GM21576 (cell line): ENCODE results near the gene CDADC1.
A peak's percentile ranks its signal among the peaks of the same experiment; 100 is the strongest.

Experiments
- ATAC-seq: cut with Tn5 transposase; IDR thresholded peaks from one replicate; pipeline ENCODE4 v1.9.1; 2021; ENCODE audit warnings: mild to moderate bottlenecking, moderate library complexity; ENCODE audit not compliant: unreplicated experiment

CDADC1 gene

GRCh38 chr13:49247643-49248621 is at the start of gene CDADC1:
Gene CDADC1 (plus strand): TSS chr13:49247925. CDS start chr13:49248038, 113 bp downstream.
- ATAC-seq, result peak; percentile 97

- ATAC-seq, result no peak
Observed at GRCh38 chr13:49206641-49207040, 41.1 kb upstream of the CDADC1 start.

GRCh38 chr13:49208619-49209018 is 39.1 kb upstream of the CDADC1 start:
- no peak for ATAC-seq

- ATAC-seq, result no peak
Observed at GRCh38 chr13:49210114-49210513, 37.6 kb upstream of the CDADC1 start.

- no peak for ATAC-seq
Observed at GRCh38 chr13:49210669-49211068, 37.1 kb upstream of the CDADC1 start.

- no peak for ATAC-seq
Observed at GRCh38 chr13:49213539-49213938, 34.2 kb upstream of the CDADC1 start.

GRCh38 chr13:49213997-49214916 is 33.5 kb upstream of the CDADC1 start:
- no peak for ATAC-seq

- ATAC-seq, result peak; percentile 75
Observed at GRCh38 chr13:49214917-49215376, 32.8 kb upstream of the CDADC1 start.

GRCh38 chr13:49216334-49216733 is 31.4 kb upstream of the CDADC1 start:
- no peak for ATAC-seq

- no peak for ATAC-seq
Observed at GRCh38 chr13:49217962-49218492, 29.7 kb upstream of the CDADC1 start.

GRCh38 chr13:49218493-49219051 is 29.2 kb upstream of the CDADC1 start:
- ATAC-seq, result no peak

- no peak for ATAC-seq
Observed at GRCh38 chr13:49219647-49220035, 28.1 kb upstream of the CDADC1 start.

- ATAC-seq, result no peak
Observed at GRCh38 chr13:49220036-49220855, 27.5 kb upstream of the CDADC1 start, which contains the start of gene MLNR. Gene MLNR (plus strand): TSS chr13:49220338. CDS start chr13:49220338, 0 bp downstream.

- ATAC-seq, result no peak
Observed at GRCh38 chr13:49220856-49221589, 26.7 kb upstream of the CDADC1 start.

GRCh38 chr13:49221590-49221965 is 26.1 kb upstream of the CDADC1 start:
- no peak for ATAC-seq

- no peak for ATAC-seq
Observed at GRCh38 chr13:49225223-49226042, 22.3 kb upstream of the CDADC1 start.

- ATAC-seq, result no peak
Observed at GRCh38 chr13:49226613-49227012, 21.1 kb upstream of the CDADC1 start.

- ATAC-seq, result no peak
Observed at GRCh38 chr13:49234741-49235140, 13.0 kb upstream of the CDADC1 start.
